AG09309 (cell line): ENCODE results near the gene RAB26.

Experiments
- DNase-seq: peaks from one replicate; pipeline ENCODE4 v3.0.0-alpha.2; 2010; ENCODE audit warnings: low read depth
- H3K4me3 ChIP-seq: 2 replicates; pipeline ENCODE4 v1.5.1; 2011; ENCODE audit warnings: mild to moderate bottlenecking, low read depth, low read length, moderate library complexity; ENCODE audit not compliant: control insufficient read depth
- TF ChIP-seq, protein P1 (sequence below): IDR thresholded peaks from 2 replicates; pipeline ENCODE4 v1.5.1; 2011; ENCODE audit warnings: mild to moderate bottlenecking, low read depth, low read length, inconsistent platforms; ENCODE audit not compliant: insufficient read depth, control insufficient read depth; ENCODE audit errors: missing control alignments

Gene RAB26

GRCh38 chr16:2175454-2175853, 27.0 kb downstream of the RAB26 start:
- H3K4me3 ChIP-seq: no peak overlapping the region
- TF ChIP-seq, protein P1, sequence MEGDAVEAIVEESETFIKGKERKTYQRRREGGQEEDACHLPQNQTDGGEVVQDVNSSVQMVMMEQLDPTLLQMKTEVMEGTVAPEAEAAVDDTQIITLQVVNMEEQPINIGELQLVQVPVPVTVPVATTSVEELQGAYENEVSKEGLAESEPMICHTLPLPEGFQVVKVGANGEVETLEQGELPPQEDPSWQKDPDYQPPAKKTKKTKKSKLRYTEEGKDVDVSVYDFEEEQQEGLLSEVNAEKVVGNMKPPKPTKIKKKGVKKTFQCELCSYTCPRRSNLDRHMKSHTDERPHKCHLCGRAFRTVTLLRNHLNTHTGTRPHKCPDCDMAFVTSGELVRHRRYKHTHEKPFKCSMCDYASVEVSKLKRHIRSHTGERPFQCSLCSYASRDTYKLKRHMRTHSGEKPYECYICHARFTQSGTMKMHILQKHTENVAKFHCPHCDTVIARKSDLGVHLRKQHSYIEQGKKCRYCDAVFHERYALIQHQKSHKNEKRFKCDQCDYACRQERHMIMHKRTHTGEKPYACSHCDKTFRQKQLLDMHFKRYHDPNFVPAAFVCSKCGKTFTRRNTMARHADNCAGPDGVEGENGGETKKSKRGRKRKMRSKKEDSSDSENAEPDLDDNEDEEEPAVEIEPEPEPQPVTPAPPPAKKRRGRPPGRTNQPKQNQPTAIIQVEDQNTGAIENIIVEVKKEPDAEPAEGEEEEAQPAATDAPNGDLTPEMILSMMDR: no peak
- no peak for DNase-seq

GRCh38 chr16:2176047-2176446, 27.6 kb downstream of the RAB26 start:
- TF ChIP-seq, protein P1: no peak
- no peak overlapping the region for H3K4me3 ChIP-seq
- DNase-seq: no peak

GRCh38 chr16:2177101-2177500, 28.7 kb downstream of the RAB26 start:
- DNase-seq: no peak
- TF ChIP-seq, protein P1: no peak
- H3K4me3 ChIP-seq: no peak overlapping the region

- DNase-seq: no peak
- TF ChIP-seq, protein P1: no peak
- H3K4me3 ChIP-seq: no peak overlapping the region
These were observed 29.1 kb downstream of the RAB26 start for GRCh38 chr16:2177561-2177960.

- DNase-seq: no peak
- TF ChIP-seq, protein P1: no peak
- H3K4me3 ChIP-seq: no peak overlapping the region
These were observed 30.1 kb downstream of the RAB26 start for GRCh38 chr16:2178321-2179106.

DNA sequence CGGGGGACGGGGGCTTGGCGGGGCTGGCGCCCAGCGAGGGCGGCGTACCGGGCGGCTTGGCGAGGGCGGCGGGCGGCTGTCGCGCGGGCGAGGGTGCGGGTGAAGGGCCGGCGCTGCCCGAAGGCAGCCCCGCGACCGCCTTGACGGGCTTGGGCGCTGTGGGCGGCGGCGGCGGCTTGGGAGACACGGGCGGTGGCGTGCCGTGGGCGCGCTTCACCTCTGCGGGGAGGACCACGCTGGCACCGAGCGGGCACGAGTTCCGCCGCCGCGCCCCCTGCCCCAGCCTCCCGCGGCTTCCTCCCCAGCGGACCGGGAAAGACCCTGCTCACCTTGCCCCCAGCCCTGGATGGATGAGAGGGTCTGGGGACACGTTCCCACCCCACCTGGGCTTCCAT, 30.7 kb downstream of the RAB26 start:
- H3K4me3 ChIP-seq: no peak overlapping the region
- TF ChIP-seq, protein P1: no peak

More for the DNA sequence above, 30.7 kb downstream of the RAB26 start:
- no peak for DNase-seq
